Osteocyte (in vitro differentiated cells): ENCODE results near the gene PIP5K1B. TPM values are rescaled to one million over a fixed set of nuclear protein-coding genes. Genes with fewer than 3 reads are reported as not detected.

ENCODE experiments used
- DNase-seq: peaks from one replicate; pipeline ENCODE4 v3.0.0; 2021; ENCODE audit warnings: mixed read lengths; ENCODE audit not compliant: unreplicated experiment; ENCODE audit errors: extremely low spot score
- H3K27ac Mint-ChIP-seq: one replicate; pipeline ENCODE4 v1.8.0; 2021; ENCODE audit warnings: mild to moderate bottlenecking, mixed read lengths; ENCODE audit not compliant: unreplicated experiment
- H3K27me3 Mint-ChIP-seq: one replicate; pipeline ENCODE4 v1.8.0; 2021; ENCODE audit warnings: mixed read lengths; ENCODE audit not compliant: unreplicated experiment
- H3K36me3 Mint-ChIP-seq: one replicate; pipeline ENCODE4 v1.8.0; 2021; ENCODE audit warnings: mixed read lengths; ENCODE audit not compliant: unreplicated experiment
- H3K4me1 Mint-ChIP-seq: one replicate; pipeline ENCODE4 v1.8.0; 2021; ENCODE audit warnings: mixed read lengths; ENCODE audit not compliant: unreplicated experiment
- H3K4me3 Mint-ChIP-seq: one replicate; pipeline ENCODE4 v1.8.0; 2021; ENCODE audit warnings: mild to moderate bottlenecking, moderate library complexity, mixed read lengths; ENCODE audit not compliant: unreplicated experiment
- H3K9me3 Mint-ChIP-seq: one replicate; pipeline ENCODE4 v1.8.0; 2021; ENCODE audit warnings: mixed read lengths; ENCODE audit not compliant: unreplicated experiment
- CTCF ChIP-seq: fragments of 200-600 bp; sonication (generic); IDR thresholded peaks from 2 replicates; pipeline ENCODE4 v1.5.0; 2021; ENCODE audit warnings: antibody characterized with exemption, mild to moderate bottlenecking, moderate library complexity
- long read RNA-seq: library from polyadenylated mRNA; unstranded; transcript quantifications from one replicate; pipeline ENCODE4 v2.0.0, GENCODE V29; 2021
- total RNA-seq: library from RNA; stranded (reverse); gene quantifications from 2 replicates; pipeline ENCODE4 v1.2.1, GENCODE V29; 2021

Gene PIP5K1B
- total RNA-seq = not detected in 2 replicates
- long read RNA-seq = 0 reads

- H3K4me1 Mint-ChIP-seq = peaks cover 10% of the 10 kb centered on the region
- H3K36me3 Mint-ChIP-seq = no peaks in the 10 kb centered on the region
- peak within 1 kb of the TSS; percentile 79 for H3K4me3 Mint-ChIP-seq
- no peak for TF ChIP-seq CTCF
- no peak for DNase-seq
- H3K27ac Mint-ChIP-seq = no peak within 1 kb of the TSS
- peaks cover 64% of the 10 kb centered on the region for H3K27me3 Mint-ChIP-seq
- H3K9me3 Mint-ChIP-seq = no peaks in the 10 kb centered on the region
Observed at GRCh38 chr9:68704814-68705530, at the start of gene PIP5K1B. Gene PIP5K1B, plus strand, starts transcription at chr9:68705240. Its CDS starts 117,375 bp downstream, at chr9:68822615.

- no peak overlapping the region for H3K4me3 Mint-ChIP-seq
- no peaks in the 10 kb centered on the region for H3K36me3 Mint-ChIP-seq
- TF ChIP-seq CTCF = no peak
- H3K27ac Mint-ChIP-seq = no peak overlapping the region
- DNase-seq = no peak
- H3K9me3 Mint-ChIP-seq = no peaks in the 10 kb centered on the region
- H3K4me1 Mint-ChIP-seq = no peaks in the 10 kb centered on the region
- no peaks in the 10 kb centered on the region for H3K27me3 Mint-ChIP-seq
Observed at GRCh38 chr9:68664036-68664435, 41.0 kb upstream of the PIP5K1B start.

- no peaks in the 10 kb centered on the region for H3K9me3 Mint-ChIP-seq
- H3K4me3 Mint-ChIP-seq = no peak overlapping the region
- H3K27me3 Mint-ChIP-seq = no peaks in the 10 kb centered on the region
- DNase-seq = no peak
- no peak for TF ChIP-seq CTCF
- no peak overlapping the region for H3K27ac Mint-ChIP-seq
- no peaks in the 10 kb centered on the region for H3K36me3 Mint-ChIP-seq
- no peaks in the 10 kb centered on the region for H3K4me1 Mint-ChIP-seq
Observed at GRCh38 chr9:68668127-68668526, 36.9 kb upstream of the PIP5K1B start.

- DNase-seq = no peak
- Mint-ChIP-seq H3K27ac (no peak overlapping the region), H3K4me1 (no peaks in the 10 kb centered on the region), H3K27me3 (no peaks in the 10 kb centered on the region), H3K36me3 (no peaks in the 10 kb centered on the region), H3K4me3 (no peak overlapping the region), H3K9me3 (no peaks in the 10 kb centered on the region)
- TF ChIP-seq CTCF = no peak
Observed at GRCh38 chr9:68669218-68669617, 35.8 kb upstream of the PIP5K1B start.

GRCh38 chr9:68672215-68672614 lies 32.8 kb upstream of the PIP5K1B start:
- TF ChIP-seq CTCF = no peak
- Mint-ChIP-seq H3K4me3 (no peak overlapping the region), H3K9me3 (no peaks in the 10 kb centered on the region), H3K27me3 (no peaks in the 10 kb centered on the region), H3K27ac (no peak overlapping the region), H3K36me3 (no peaks in the 10 kb centered on the region), H3K4me1 (no peaks in the 10 kb centered on the region)
- no peak for DNase-seq
